HG02938 (cell line): Measurements from ENCODE around the gene SLC25A21.

Source experiments
- ATAC-seq: cut with Tn5 transposase; IDR thresholded peaks from one replicate; pipeline ENCODE4 v1.9.1; 2021; ENCODE audit warnings: mild to moderate bottlenecking, moderate library complexity; ENCODE audit not compliant: unreplicated experiment

Gene SLC25A21

GRCh38 chr14:37145395-37145794, 27.0 kb downstream of the SLC25A21 start:
- no peak for ATAC-seq

- ATAC-seq = no peak
Measured at GRCh38 chr14:37144729-37145363, 27.6 kb downstream of the SLC25A21 start.

GRCh38 chr14:37143475-37143874, 28.9 kb downstream of the SLC25A21 start:
- no peak for ATAC-seq

GRCh38 chr14:37142835-37143401, 29.5 kb downstream of the SLC25A21 start:
- ATAC-seq = no peak

GRCh38 chr14:37140176-37140575, 32.2 kb downstream of the SLC25A21 start:
- ATAC-seq = no peak

- ATAC-seq = no peak
Measured at GRCh38 chr14:37139710-37140109, 32.7 kb downstream of the SLC25A21 start.

GRCh38 chr14:37138898-37139297, 33.5 kb downstream of the SLC25A21 start:
- ATAC-seq = no peak

GRCh38 chr14:37133284-37133913, 39.0 kb downstream of the SLC25A21 start:
- no peak for ATAC-seq

GRCh38 chr14:37131205-37131604, 41.2 kb downstream of the SLC25A21 start:
- ATAC-seq = no peak

GRCh38 chr14:37129047-37129446, 43.4 kb downstream of the SLC25A21 start:
- ATAC-seq = no peak

- ATAC-seq = no peak
Measured at GRCh38 chr14:37124614-37125013, 47.8 kb downstream of the SLC25A21 start.

GRCh38 chr14:37122919-37123639, 49.3 kb downstream of the SLC25A21 start:
- no peak for ATAC-seq

- ATAC-seq = no peak
Measured at GRCh38 chr14:37122288-37122687, 50.1 kb downstream of the SLC25A21 start.

- no peak for ATAC-seq
Measured at GRCh38 chr14:37118673-37119366, 53.6 kb downstream of the SLC25A21 start.

- no peak for ATAC-seq
Measured at GRCh38 chr14:37116933-37117849, 55.2 kb downstream of the SLC25A21 start.

GRCh38 chr14:37115406-37115805, 57.0 kb downstream of the SLC25A21 start:
- no peak for ATAC-seq

- no peak for ATAC-seq
Measured at GRCh38 chr14:37114559-37114958, 57.8 kb downstream of the SLC25A21 start.

- no peak for ATAC-seq
Measured at GRCh38 chr14:37114002-37114401, 58.4 kb downstream of the SLC25A21 start.

- ATAC-seq = no peak
Measured at GRCh38 chr14:37098132-37098531, 74.3 kb downstream of the SLC25A21 start.

- ATAC-seq = no peak
Measured at GRCh38 chr14:37094502-37094901, 77.9 kb downstream of the SLC25A21 start.
